SK-N-SH treated with all-trans-retinoic acid at 6 μM for 48 hours (cell line): Measurements from ENCODE around the gene TRIM49.
"Not testable (repeated sequence)": the region's sequence is repeated elsewhere in the genome, so short reads cannot be mapped to it uniquely, and the experiment has no call there.

Source experiments
- ARNTL ChIP-seq: fragments of 450-650 bp; formaldehyde crosslinking; IDR thresholded peaks from 2 replicates; pipeline ENCODE4 v1.5.0; 2020; ENCODE audit warnings: low read depth, mild to moderate bottlenecking, moderate library complexity, borderline replicate concordance
- ESRRG ChIP-seq: fragments of 250-450 bp; sonication (Bioruptor Pico); IDR thresholded peaks from 2 replicates; pipeline ENCODE4 v1.6.1; 2021; ENCODE audit warnings: mild to moderate bottlenecking
- PPARA ChIP-seq: fragments of 250-450 bp; sonication (Bioruptor Pico); IDR thresholded peaks from 2 replicates; pipeline ENCODE4 v1.5.0; 2020; ENCODE audit warnings: mild to moderate bottlenecking, borderline replicate concordance
- RARB ChIP-seq: fragments of 250-450 bp; sonication (Bioruptor Pico); IDR thresholded peaks from 2 replicates; pipeline ENCODE4 v1.8.0; 2021; ENCODE audit warnings: mild to moderate bottlenecking, moderate library complexity
- ZFP3 ChIP-seq: fragments of 250-450 bp; sonication (Bioruptor Pico); IDR thresholded peaks from 2 replicates; pipeline ENCODE4 v1.5.0; 2020; ENCODE audit warnings: mild to moderate bottlenecking, moderate library complexity
- ZNF565 ChIP-seq: fragments of 450-650 bp; formaldehyde crosslinking; conservative IDR thresholded peaks from 2 replicates; pipeline ENCODE4 v1.5.0; 2020; ENCODE audit warnings: low read depth, mild to moderate bottlenecking, moderate library complexity
- TF ChIP-seq, protein P1 (sequence below): fragments of 250-450 bp; sonication (Bioruptor Pico); IDR thresholded peaks from 2 replicates; pipeline ENCODE4 v1.5.1; 2020; ENCODE audit warnings: low read depth, mild to moderate bottlenecking, moderate library complexity

GRCh38 chr11:89813535-89813934, 5.2 kb upstream of the TRIM49 start:
- not testable (repeated sequence) for TF ChIP-seq RARB (CRISPR knock-in tag); ZNF565 (CRISPR knock-in tag); PPARA (CRISPR knock-in tag); ARNTL (CRISPR knock-in tag); ZFP3; ESRRG
- TF ChIP-seq, protein P1, sequence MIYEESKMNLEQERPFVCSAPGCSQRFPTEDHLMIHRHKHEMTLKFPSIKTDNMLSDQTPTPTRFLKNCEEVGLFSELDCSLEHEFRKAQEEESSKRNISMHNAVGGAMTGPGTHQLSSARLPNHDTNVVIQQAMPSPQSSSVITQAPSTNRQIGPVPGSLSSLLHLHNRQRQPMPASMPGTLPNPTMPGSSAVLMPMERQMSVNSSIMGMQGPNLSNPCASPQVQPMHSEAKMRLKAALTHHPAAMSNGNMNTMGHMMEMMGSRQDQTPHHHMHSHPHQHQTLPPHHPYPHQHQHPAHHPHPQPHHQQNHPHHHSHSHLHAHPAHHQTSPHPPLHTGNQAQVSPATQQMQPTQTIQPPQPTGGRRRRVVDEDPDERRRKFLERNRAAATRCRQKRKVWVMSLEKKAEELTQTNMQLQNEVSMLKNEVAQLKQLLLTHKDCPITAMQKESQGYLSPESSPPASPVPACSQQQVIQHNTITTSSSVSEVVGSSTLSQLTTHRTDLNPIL (CRISPR knock-in tag) = not testable (repeated sequence)
